ENCODE measurements around the gene SPEM1. TPM values are rescaled to one million over a fixed set of nuclear protein-coding genes. Genes with fewer than 3 reads are reported as not detected.

Gene SPEM1
- total RNA-seq, 1 donor, result not detected

Other genes starting within 250 kb of the SPEM1 start
- 0.88 and 1.1 TPM in 2 replicates for gene ASGR1, start 241.0 kb upstream of the SPEM1 start, total RNA-seq
- gene DLG4, start 200.5 kb upstream of the SPEM1 start, total RNA-seq, result 10.1 and 11.8 TPM in 2 replicates
- 162 and 163 TPM in 2 replicates for gene ACADVL, start 200.4 kb upstream of the SPEM1 start, total RNA-seq
- gene DVL2, start 185.8 kb upstream of the SPEM1 start, total RNA-seq, result 106 and 123 TPM in 2 replicates
- gene PHF23, start 180.9 kb upstream of the SPEM1 start, total RNA-seq, result 53.2 and 55.4 TPM in 2 replicates
- gene GABARAP, start 177.9 kb upstream of the SPEM1 start, total RNA-seq, result 396 and 422 TPM in 2 replicates
- gene CTDNEP1, start 168.6 kb upstream of the SPEM1 start, total RNA-seq, result 29.8 and 31.8 TPM in 2 replicates
- 21.7 and 26.2 TPM in 2 replicates for gene ELP5, start 168.1 kb upstream of the SPEM1 start, total RNA-seq
- 0.36 and 1.8 TPM in 2 replicates for gene CLDN7, start 157.8 kb upstream of the SPEM1 start, total RNA-seq
- under 0.01 and 0.29 TPM in 2 replicates for gene SLC2A4, start 138.6 kb upstream of the SPEM1 start, total RNA-seq
- gene YBX2, start 125.7 kb upstream of the SPEM1 start, total RNA-seq, result under 0.01 TPM in 1 of 2 replicates, not detected in the other
- 436 and 491 TPM in 2 replicates for gene EIF5A, start 112.7 kb upstream of the SPEM1 start, total RNA-seq
- gene GPS2, start 105.0 kb upstream of the SPEM1 start, total RNA-seq, result 46.9 and 48.1 TPM in 2 replicates
- gene NEURL4, start 91.0 kb upstream of the SPEM1 start, total RNA-seq, result 14.7 and 18.8 TPM in 2 replicates
- gene ACAP1, start 83.8 kb upstream of the SPEM1 start, total RNA-seq, result 0.59 TPM in 1 of 2 replicates, not detected in the other
- 11.5 and 11.9 TPM in 2 replicates for gene KCTD11, start 68.2 kb upstream of the SPEM1 start, total RNA-seq
- not detected in 2 replicates for gene TMEM95, start 65.2 kb upstream of the SPEM1 start, total RNA-seq
- gene TNK1, start 39.2 kb upstream of the SPEM1 start, total RNA-seq, result 0.36 TPM in 1 of 2 replicates, not detected in the other
- gene PLSCR3, start 25.8 kb upstream of the SPEM1 start, total RNA-seq, result 19.4 and 27.9 TPM in 2 replicates
- gene TMEM256, start 16.2 kb upstream of the SPEM1 start, total RNA-seq, result 59.4 and 84.6 TPM in 2 replicates
- gene NLGN2, start 12.5 kb upstream of the SPEM1 start, total RNA-seq, result 5.3 and 5.8 TPM in 2 replicates
- not detected in 2 replicates for gene SPEM2, start 5.3 kb downstream of the SPEM1 start, total RNA-seq
- gene SPEM3, start 8.5 kb downstream of the SPEM1 start, total RNA-seq, result not detected in 2 replicates
- gene TMEM102, start 15.1 kb downstream of the SPEM1 start, total RNA-seq, result 1.2 and 1.8 TPM in 2 replicates
- 0.29 and 0.36 TPM in 2 replicates for gene FGF11, start 19.2 kb downstream of the SPEM1 start, total RNA-seq
- 5.3 and 5.4 TPM in 2 replicates for gene CHRNB1, start 24.7 kb downstream of the SPEM1 start, total RNA-seq
- gene ZBTB4, start 59.3 kb downstream of the SPEM1 start, total RNA-seq, result 36.2 and 36.5 TPM in 2 replicates
- not detected in 2 replicates for gene SLC35G6, start 61.1 kb downstream of the SPEM1 start, total RNA-seq
- gene POLR2A, start 64.0 kb downstream of the SPEM1 start, total RNA-seq, result 95.9 and 101 TPM in 2 replicates
- gene TNFSF12, start 128.7 kb downstream of the SPEM1 start, total RNA-seq, result 11.2 and 12.7 TPM in 2 replicates
- 0.59 and 1.1 TPM in 2 replicates for gene TNFSF13, start 138.4 kb downstream of the SPEM1 start, total RNA-seq
- 54.2 and 68.0 TPM in 2 replicates for gene SENP3, start 141.6 kb downstream of the SPEM1 start, total RNA-seq
- 31.8 and 55.7 TPM in 2 replicates for gene CD68, start 159.3 kb downstream of the SPEM1 start, total RNA-seq
- 60.1 and 64.1 TPM in 2 replicates for gene MPDU1, start 163.5 kb downstream of the SPEM1 start, total RNA-seq
- 0.59 and 0.72 TPM in 2 replicates for gene SOX15, start 169.8 kb downstream of the SPEM1 start, total RNA-seq
- gene FXR2, start 194.6 kb downstream of the SPEM1 start, total RNA-seq, result 41.8 and 42.7 TPM in 2 replicates
- gene SAT2, start 207.5 kb downstream of the SPEM1 start, total RNA-seq, result 41.3 and 52.5 TPM in 2 replicates
- gene SHBG, start 209.8 kb downstream of the SPEM1 start, total RNA-seq, result 0.36 and 0.88 TPM in 2 replicates
- under 0.01 TPM in 1 of 2 replicates, not detected in the other for gene ATP1B2, start 230.6 kb downstream of the SPEM1 start, total RNA-seq

All from osteoblast (primary cell).